NCI-H82 (cell line): ENCODE measurements around the gene MLLT3.
"Not testable (repeated sequence)": the region's sequence is repeated elsewhere in the genome, so short reads cannot be mapped to it uniquely, and the experiment has no call there.

Experiments used
- DNase-seq: peaks from one replicate; lab custom pipeline; 2025; lab: John Stamatoyannopoulos, UW

The MLLT3 gene

DNA sequence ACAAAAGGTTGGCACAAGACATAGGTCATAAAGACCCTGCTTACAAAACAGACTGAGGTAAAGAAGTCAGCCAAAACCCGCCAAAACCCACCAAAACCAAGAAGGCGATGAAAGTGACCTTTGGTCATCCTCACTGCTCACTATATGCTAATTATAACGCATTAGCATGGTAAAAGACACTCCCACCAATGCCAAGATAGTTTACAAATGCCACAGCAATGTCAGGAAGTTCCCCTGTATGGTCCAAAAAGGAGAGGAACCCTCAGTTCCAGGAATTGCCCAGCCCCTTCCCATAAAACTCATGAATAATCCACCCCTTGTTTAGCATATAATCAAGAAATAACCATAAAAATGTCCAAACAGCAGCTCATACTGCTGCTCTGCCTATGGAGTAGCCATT, 27.7 kb downstream of the MLLT3 start:
- no peak for DNase-seq

DNA sequence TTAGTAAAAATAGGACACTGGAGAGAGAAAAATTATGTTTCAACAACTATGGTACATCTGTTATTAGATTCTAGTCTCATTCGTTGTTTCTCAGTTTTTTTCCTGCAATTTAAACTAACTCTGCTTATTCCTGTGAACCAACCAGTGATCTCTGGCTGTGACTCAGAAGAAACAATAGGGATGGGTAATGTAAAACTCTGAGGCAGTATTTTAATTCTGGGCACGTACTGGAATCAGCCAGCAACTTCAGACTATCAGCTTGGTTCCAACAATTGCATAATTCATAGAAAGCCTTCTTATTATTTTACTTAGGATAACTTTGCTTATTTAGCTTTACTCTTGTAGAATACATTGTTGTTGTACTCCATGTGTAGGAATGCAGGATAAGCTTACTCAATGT, 28.8 kb downstream of the MLLT3 start:
- DNase-seq: no peak

DNA sequence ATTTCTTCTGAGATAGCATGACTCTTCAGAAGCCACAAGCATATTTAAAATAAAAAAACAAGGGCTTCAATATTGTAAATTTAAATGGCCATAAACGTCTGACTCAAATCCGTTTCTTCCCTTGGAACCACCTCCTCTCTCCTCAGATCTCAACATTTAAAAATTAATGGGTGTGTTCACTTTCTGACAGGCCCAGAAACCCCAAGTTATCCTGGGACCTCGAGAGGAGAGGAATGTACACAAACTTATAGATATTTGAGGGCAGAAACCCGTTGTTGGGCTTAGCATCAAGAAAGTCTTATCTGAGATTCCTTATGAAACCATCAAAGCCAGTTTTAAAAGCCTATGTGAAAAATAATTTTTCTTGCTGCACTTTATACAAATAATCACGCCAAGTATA, 29.2 kb downstream of the MLLT3 start:
- no peak for DNase-seq

DNA sequence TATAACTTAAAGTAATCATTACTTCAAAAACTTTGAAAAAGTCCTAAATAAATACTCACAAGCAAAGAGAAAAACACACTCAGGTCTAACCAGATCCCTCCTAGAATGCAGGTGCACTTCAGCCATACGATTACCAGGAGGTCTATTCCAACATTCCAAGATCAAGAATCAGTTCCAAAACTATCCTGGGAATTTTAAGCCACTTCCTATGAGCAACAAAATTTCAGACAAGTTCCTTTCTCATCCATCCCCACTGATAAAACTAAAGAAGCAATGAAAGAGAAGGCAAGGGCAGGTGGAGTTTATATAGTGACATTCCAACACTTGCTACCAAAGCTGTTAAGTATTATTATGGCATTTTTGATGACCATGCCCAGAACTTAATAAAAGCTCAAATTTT, 29.6 kb downstream of the MLLT3 start:
- no peak for DNase-seq

DNA sequence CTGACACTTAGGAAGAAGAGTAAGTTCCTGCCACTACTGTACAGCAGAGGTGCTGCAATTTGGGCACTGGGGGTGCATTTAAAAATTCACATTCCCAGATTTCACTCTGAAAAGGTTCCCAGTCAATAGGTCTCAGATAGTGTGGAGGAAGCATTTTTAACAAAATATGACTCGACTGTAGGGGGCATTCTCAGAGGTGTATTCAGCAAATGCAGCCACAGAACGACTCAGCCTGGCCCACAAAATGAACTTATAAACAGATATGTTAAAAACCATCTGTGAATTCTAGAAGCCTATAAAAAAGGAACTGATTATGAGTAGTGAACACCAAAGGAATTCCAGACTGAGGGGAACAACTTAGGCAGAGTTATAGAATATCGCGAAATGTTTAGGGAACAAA, 31.1 kb downstream of the MLLT3 start:
- no peak for DNase-seq

DNA sequence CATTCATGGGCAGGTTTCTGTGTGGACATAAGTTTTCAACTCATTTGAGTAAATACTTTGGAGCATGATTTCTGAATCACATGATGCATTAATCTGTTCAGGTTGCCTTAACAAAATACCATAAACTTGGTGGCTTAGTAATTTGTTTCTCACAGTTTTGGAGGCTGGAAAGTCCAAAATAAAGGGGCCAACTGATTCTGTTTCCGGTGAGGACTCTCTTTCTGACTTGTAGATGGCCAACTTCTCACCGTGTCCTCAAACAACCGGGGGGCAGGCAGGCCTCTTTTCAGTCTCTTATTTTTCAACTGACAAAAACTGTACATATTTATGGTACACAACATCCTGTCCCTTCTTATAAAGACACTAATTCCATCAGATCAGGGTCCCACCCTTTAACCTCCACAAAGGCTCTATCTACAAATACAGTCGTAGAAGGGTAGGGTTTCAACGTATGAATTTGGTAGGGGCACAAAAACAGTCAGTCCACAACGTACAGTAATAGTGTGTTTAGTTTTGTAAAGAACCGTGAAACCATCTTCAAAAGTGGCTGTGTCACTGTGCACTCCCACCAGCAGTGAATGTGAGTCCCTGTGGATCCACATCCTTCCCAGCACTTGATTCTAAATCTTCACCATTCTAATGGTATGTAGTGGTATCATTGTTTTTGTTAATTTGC, 37.2 kb downstream of the MLLT3 start:
- no peak for DNase-seq

DNA sequence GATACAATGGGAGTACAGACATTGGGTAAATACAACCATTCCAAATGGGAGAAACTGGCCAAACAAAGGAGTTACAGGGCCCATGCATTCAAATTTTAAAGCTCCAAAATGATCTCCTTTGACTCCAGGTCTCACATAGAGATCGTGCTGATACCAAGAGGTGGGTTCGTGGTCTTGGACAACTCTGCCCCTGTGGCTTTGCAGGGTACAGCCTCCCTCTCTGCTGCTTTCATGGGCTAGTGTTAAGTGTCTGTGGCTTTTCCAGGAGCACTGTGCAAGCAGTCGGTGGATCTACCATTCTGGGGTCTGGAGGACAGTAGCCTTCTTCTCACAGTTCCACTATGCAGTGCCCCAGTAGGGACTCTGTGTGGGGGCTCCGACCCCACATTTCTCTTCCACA, 39.2 kb downstream of the MLLT3 start:
- DNase-seq: not testable (repeated sequence)

DNA sequence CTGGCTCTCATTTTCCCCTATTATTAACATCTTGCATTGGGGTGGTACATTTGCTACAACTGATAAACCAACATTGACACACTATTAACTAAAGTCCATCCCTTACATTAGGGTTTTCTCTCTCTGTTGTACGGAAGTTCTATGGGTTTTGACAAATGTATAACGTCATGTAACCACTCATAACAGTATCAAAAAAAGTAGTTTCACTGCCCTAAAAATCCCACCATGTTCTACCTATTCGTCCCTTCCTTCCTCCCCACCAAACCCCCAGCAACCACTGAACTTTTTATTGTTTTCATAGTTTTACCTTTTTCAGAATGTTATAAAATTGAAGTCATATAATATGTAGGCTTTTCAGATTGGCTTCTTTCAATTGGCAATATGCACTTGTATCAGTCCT, 40.1 kb downstream of the MLLT3 start:
- no peak for DNase-seq

DNA sequence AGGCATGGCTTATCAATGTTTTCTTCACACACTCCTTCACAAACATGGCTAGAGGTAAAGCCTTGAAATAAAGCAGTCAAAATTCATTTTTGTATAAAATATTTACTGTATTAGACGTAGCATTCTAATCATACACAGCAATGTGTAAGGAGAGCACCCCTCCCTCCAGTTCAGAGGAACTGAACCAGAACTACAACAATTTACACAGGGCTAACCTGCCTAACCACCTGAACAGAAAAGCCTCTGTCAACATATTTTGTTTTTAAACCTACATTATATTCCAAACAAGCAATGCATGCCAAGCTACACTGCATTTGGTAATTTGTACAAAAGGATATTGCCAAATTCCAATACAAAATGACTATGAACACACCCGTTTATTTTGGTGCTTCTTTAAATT, 41.6 kb downstream of the MLLT3 start:
- no peak for DNase-seq

DNA sequence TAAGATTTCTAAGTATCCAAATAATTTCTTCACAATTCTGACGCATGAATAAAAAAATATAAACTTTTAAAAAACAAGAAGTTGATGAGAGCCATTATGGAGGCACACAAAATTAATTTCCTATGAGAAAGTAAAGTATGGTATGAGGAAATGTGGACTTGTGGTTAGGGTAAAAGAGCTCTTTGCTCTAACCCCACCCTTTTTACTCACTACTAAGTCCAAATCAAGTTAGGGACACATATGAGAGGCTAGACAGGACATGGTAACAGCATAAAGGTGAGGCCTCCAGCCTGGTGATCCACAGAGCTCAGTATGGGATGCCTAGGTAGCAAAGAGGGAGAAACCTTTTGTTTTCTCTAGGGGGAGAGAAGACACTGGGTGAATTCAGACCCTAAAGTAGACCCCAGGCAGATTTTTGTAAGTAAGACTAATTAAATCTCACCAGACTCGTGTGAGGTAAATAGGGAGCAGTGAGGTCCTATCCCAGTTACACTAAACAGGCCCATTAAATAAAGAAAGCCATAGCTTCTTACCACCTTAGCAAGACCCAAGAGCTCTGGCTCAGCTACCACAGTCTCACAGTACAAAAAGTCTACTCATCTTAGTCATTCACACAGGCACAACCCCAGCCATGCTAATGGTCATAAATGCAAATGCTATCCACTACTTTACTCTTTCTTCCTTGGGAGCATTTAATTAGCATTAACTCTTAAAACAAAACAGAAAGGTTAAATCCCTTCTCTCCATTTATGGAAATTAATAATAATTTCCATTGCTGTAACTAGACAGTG, 42.6 kb downstream of the MLLT3 start:
- no peak for DNase-seq

DNA sequence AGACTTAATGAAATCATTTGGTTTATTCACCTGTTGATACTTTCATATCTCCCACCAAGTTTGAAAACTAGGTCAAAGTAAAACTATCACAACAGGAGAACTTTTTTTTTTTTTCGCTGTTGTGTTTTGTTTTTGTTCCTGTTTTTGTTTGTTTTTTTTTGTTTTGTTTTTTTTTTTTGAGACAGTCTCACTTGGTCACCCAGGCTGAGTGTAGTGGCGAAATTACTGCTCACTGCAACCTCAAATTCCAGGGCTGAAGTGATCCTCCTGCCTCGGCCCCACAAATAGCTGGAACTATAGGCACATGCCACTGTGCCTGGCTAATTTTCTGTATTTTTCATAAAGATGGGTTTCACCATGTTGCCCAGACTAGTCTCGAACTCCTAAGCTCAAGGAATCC, 49.3 kb downstream of the MLLT3 start:
- DNase-seq: no peak

DNA sequence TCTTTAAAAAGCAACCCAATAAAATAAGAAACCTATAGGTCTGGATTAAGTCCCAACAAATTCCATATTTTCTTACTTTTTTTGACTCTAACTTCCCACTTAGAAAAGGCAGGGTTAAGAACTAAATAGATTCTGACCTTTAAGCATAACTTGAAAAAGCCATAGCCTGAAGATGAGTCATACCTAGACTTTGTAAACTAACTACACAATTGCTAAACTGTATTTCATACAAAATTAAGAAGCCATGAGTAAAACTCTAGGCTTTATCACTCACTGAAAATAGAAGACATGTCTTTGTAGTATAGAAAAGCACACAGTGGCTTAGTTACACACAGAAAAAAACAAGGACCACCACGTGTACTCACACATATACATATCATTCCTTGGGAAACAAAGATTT, 51.5 kb downstream of the MLLT3 start:
- DNase-seq: no peak

DNA sequence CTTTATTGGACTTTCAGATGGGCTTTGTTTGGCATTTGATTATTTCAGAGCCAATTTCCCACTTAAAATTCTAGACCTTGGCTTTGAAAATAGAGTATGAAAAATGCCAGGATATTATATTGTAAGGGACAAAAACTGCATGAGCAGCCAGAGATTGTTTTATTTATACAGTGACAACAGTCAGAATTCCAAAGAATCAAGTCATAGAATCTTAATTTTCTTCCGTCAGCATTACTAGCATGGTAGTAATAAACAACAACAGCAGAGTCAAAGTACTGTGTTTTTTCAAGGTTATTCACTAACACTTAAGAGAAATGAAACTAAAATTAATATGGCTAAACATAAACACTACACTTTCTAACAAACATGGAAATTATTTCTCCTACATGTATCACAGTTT, 52.2 kb downstream of the MLLT3 start:
- DNase-seq: no peak

DNA sequence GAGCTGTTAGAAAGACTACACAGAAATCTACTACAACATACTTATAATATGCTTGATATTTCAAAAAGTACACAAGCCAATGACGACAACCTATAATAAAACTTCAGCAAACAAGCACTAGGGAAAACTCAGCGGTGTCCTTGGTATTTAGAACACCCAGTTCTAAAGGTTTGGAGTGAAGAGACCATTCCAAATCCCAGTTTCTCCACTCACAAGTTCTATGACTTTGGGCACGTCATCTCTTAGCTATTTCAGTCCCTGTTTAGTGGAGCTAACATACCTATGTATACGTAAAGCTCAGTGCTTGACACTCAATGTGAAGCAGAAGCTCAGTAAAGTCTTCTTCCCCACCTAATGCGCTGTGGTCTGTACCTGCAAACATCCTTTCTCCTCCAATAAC, 52.8 kb downstream of the MLLT3 start:
- no peak for DNase-seq

DNA sequence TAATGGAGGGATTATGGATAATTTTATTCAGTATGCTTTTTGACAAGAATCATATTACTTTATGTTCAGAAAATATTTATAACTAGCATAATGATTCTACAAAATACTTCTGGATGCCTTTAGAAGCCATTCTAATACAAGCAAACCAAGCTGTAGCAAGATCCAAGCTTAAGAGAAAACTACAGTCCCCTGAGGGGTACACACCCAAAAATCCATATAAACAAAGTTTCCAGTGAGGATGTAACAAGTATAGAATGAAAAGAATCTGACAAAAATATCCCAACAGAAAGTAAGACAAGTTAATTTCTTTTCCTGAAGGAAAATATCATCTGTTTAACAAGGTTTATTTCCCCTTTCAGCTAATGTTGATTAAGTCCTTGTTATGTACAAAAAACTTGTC, 53.9 kb downstream of the MLLT3 start:
- DNase-seq: no peak

DNA sequence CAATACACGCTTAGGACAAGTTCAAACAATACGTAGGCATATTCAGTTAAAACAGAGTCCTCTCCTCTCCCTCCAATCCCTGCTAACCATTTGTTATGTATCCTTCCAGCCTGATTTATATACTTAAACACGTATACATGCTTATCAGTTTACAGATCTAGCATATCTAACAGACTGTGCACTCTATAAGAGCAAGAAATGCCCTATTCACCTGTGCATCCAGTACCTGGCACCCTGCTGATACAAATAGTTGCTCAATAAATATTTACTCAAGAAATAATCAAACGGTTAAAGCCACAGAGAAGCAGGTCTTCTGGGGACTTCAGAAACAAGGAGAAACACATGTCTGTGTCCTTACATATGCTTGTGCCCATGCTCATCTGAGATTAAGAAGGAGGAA, 55.9 kb downstream of the MLLT3 start:
- DNase-seq: no peak

DNA sequence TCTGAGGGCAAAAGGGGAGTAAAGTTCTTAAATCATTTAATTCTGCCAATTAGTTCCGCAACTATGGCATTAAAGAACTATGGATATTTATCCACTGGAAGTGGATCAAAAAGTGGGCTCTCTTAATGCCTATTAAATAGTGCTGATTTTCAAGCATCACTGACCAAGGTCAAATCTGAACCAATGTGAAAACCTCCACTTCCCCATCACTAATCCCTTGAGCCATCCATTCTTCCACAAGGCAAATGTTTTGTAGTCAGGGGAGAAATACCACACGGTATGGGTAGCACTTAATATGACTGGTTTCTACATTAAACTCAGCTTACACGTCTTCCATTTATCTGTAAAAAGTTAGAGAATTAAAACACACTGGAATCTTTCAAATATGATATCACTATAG, 57.6 kb downstream of the MLLT3 start:
- DNase-seq: peak; percentile 5

DNA sequence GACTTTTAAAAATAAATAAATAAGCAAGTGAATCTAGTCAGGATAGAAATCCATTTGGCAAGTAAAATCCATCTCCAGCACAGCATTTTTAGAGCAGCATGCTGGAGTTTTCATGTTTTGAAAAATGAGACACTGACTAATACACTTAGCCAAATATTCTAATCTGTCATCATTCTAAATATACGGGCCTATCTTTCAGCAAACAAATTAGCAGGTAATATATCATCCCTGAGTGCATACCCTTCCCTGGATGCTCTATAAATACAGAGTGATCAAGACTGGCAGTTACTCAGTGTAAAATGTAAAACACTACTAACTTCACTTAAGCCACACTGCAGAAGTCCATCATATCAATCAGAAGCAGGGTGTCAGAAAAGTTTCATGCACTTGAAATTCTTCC, 58.4 kb downstream of the MLLT3 start:
- DNase-seq: no peak

DNA sequence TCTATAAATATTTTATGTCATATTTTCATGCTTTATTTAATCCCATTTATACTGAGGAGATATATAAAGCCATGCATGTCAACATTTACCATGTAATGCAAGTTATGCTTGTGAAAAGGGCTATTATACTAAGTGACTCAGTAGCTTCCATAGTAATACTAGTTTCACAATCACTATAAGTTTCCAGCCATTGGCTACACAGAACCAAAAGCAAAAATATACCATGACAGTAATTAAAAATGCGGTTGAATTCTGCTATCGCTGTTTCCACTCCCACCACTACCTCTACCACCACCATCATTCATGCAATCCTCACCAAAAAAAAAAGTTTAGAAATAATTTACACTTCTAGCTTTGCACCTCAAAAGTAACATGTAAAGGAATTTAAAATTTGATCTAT, 60.2 kb downstream of the MLLT3 start:
- DNase-seq: no peak

DNA sequence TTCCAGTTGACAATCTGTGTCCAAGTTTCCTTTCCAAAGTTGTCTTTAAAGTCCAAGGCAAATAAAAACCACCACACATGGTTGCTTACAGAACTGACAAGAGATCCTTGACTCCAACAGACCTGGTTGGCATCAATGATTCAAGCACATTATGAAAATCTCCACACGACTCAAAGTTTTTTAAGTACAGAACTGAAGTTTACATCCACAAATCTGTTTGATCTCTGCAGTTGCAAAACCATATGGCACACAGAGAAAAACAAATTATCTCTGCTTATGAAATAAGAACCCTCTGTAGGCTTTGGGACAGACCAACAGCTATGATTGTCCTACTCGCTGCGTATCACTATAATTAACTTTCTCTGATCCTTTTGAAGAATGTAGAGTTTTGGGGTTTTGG, 60.8 kb downstream of the MLLT3 start:
- DNase-seq: no peak

DNA sequence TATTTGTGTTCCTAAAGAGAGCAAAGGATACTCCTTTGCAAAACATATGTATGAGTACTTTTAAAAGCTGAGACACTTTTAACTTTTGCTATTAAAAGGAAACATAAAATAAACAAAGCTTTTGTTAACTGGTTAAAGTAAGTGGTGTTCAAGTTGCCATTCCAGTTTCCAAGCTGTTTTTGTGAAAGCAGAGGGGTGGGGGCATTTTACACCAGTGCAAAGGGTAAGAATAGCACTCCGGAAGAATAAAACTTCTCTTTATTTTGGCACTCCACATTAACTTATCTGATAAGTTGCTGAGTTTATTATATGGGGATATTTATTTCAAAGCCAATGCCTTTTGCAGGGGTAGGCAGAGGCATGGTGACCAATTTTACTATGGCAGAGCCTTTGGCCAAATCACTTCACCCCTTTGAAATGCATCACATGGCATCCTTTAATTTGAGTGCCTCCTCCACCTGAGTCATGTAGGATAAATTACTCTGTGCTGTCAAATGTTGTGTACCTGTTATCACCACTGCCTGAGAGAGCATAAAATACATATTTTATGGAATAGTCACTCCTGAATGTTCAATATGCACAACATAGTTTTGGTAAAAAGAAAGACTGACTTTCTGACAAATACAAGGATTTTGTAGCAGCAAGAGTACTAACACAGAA, 62.9 kb downstream of the MLLT3 start:
- no peak for DNase-seq

DNA sequence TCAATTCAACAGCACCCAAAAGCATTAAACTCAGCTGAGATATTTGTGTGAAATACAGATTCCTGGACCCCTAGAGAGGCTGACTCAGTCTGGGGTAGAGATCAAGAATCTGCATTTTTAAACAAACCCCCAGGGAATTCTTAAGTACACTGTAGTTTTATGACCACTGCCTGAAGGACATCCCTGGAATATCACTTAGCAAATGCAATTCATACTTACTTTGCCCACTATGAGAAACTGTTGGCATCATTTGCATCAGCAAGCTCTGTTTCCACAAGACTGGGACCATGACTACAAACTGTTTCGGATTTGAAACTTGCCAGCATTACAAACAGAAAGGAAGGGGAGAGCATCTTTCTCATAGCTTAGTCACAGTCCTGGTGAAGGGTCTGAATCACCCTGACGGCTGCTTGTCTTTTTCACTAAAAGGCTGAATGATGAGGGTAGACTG, 63.7 kb downstream of the MLLT3 start:
- no peak for DNase-seq

DNA sequence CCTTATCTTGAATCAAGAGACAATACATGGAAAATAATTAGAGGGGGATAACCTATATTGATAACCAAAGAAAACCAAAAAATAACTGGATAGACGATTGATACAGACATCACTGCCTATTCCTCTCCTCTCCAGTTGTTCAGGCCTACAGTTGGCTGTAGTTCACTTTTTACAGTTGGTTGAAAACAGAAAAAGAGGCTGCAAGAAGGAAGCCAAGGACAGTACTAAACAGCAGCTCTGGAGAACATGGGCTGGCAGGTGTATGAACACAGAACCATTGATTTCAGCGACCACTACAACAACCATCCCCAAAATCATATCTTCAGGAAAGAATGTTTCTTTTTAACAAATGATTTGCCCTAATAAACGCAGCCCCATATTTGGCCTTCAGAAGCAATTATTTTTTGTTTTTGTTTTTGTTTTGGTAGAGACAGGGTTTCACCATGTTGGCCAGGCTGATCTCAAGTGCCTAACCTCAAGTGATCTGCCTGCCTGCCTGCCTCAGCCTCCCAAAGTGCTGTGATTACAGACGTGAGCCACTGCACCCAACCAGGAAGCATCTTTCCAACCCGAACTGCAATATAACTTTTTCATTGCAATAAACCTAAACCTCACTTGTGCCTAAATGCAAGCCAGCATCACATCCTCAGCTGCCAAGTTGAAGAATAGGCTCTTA, 64.3 kb downstream of the MLLT3 start:
- DNase-seq: no peak
